HG03135 (cell line): ENCODE results near the gene PRSS35.
"Not testable (repeated sequence)": the region's sequence is repeated elsewhere in the genome, so short reads cannot be mapped to it uniquely, and the experiment has no call there.

Experiments used
- ATAC-seq: cut with Tn5 transposase; IDR thresholded peaks from one replicate; pipeline ENCODE4 v1.9.1; 2021; ENCODE audit warnings: mild to moderate bottlenecking, moderate library complexity; ENCODE audit not compliant: unreplicated experiment

PRSS35 gene

DNA sequence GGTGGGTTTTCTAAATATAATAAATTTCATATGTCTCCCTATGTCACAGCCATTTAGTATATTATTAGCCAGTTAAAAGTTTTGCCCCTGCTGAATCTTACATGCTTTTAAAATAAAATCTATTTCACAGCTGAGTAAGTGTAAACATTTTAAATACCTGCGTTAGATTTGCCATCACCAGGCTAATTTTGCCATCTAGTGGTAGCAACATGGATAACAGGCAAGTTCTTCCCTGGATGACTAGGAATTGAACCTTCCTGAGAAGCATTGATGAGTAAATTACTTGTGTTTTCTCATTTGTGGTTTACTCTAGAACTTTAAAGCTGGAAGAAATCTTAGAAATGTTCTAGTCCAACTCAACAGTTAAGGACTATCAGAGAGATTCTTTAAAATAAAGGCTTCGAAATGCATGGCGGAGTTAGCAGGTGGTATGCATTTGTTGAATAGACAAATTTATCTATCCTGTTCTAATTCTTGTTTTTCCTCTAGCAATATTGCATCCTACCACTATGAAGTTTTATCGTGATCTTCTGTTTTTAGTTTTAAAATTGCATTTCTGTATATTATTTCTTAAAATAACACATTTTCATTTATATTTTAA is 2.6 kb downstream of the PRSS35 start:
- peak; percentile 48 for ATAC-seq

- no peak for ATAC-seq
These were observed 5.2 kb downstream of the PRSS35 start for GRCh38 chr6:83517500-83517899.

DNA sequence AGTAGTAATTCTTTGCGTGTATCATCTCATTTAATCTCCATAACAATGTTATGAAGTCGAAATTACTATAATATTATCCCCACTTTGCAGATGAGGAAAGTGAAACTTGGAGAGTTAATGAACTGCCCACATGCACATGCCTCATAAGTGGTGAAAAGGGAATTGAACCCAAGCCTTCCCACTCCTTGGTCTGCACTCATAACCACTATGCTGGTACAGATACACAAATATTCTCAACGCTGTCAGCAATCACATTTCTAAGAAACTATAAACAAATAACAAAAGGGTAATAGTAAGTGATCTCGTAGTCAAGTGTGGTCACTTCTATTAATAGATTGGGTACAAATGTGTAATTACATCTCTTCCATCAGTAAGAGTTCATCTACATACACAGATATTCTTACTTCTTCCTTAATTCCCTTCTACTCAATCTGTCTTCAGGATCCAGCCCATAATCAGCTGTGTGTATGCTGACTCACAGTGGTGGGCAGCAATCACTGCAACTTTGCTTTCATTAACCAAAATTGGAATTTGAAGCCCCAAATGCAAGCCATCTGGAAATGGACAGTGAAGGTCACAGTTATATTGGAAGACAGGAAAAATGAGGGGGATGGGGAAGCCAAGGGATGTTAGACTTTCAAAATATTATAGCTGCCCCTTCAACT is 6.6 kb downstream of the PRSS35 start:
- ATAC-seq: no peak

DNA sequence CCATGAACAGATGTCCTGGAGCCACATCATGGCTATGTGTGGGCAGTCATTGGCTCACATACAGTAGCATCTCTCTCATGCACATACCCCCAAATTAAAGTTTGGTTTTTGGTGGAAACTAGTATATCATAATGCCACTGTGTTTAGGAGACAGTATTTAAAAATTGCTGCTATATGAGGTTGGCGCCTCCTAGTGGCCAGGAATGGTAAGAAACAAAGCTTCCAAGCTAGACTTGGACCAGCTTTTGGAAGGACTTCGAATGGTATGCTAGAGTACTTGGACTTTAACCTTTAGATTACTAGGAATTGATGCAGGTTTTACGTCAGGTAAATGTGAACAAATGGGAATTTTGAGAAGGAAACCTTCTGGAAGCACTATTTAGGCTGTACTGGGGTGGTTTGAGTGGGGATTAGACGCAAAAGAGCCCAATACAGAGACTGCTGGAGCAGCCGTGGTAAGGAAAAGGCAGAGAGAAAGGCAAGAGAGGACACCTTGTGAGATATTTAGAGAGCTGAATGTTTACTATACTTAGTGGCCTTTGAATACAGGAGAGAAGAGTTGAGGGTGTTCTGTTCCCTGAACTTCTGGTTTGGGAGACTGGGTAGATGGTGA is 23.8 kb downstream of the PRSS35 start:
- ATAC-seq: no peak

- ATAC-seq: no peak
These were observed 24.6 kb downstream of the PRSS35 start for GRCh38 chr6:83536647-83537589.

DNA sequence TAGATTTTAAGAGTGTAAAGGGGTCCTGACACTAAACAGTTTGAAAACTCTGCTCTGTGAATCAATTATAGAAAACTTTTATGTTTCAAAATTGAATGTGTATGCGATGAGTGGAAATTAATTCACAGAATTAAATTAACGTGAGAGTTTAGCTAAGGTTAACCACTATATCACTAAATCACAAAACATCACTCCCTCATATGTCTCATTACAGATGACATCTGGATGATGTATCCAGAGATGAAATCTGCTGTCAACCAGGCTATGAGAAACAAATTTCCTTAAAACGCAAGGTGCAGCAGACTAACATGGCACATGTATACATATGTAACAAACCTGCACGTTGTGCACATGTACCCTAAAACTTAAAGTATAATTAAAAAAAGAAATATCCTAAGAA is 27.3 kb downstream of the PRSS35 start:
- ATAC-seq: no peak

DNA sequence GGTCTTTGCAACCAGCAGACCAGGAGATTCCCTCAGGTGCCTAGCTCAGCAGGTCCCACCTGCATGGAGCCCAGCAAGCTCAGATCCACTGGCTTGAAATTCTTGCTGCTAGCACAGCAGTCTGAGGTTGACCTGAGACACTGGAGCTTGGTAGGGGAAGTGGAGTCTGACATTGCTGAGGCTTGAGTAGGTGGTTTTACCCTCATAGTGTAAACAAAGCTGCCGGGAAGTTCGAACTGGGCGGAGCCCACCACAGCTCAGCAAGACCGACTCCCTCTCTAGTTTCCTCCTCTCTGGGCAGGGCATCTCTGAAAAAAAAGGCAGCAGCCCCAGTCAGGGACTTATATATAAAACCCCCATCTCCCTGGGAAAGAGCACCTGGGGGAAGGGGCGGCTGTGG is 34.3 kb downstream of the PRSS35 start:
- no peak for ATAC-seq

DNA sequence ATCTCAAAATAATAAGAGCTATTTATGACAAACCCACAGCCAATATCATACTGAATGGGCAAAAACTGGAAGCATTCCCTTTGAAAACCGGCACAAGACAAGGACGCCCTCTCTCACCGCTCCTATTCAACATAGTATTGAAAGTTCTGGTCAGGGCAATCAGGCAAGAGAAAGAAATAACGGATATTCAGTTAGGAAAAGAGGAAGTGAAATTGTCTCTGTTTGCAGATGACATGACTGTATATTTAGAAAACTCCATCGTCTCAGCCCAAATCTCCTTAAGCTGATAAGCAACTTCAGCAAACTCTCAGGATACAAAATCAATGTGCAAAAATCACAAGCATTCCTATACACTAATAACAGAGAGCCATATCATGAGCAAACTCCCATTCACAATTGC is 38.1 kb downstream of the PRSS35 start:
- not testable (repeated sequence) for ATAC-seq

- ATAC-seq: not testable (repeated sequence)
These were observed 39.4 kb downstream of the PRSS35 start for GRCh38 chr6:83551748-83552147.

DNA sequence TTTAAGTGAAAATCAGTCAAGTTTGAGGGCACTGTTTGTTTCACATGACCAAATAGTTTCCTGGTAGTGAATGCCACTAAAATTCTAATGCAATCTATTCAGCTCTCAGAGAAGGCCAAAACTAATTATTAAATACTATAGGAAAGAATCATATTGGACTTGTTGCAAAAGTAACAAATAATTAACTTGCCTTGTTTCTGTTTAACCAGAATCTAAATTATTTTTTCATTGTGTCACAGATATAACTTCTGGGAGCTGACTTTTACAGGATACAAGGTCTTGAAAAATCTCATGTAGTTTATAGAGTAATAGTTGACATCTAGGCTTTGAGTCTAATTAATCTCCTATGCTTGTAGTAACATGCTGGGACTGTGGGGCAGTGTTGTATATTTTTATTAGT is 44.5 kb downstream of the PRSS35 start:
- ATAC-seq: no peak

- no peak for ATAC-seq
These were observed 46.6 kb downstream of the PRSS35 start for GRCh38 chr6:83558975-83559374.

GRCh38 chr6:83571663-83572185 is 59.4 kb downstream of the PRSS35 start:
- not testable (repeated sequence) for ATAC-seq

GRCh38 chr6:83574783-83575182 is 62.4 kb downstream of the PRSS35 start:
- no peak for ATAC-seq
